Gastroesophageal sphincter (tissue), 4 donors: ENCODE results near the gene GCNT4. TPM values are rescaled to one million over a fixed set of nuclear protein-coding genes. Genes with fewer than 3 reads are reported as not detected.

Experiments used
- ATAC-seq: fragments of 150-250 bp; one replicate; pipeline ENCODE4 v1.9.1; 2016; ENCODE audit warnings: mild to moderate bottlenecking, moderate library complexity
- H3K27ac ChIP-seq, 4 donors: fragments of 200-600 bp; sonication (generic) in 3 of 4; 1 replicate in 3 of 4; 2 replicates in 1 of 4; pipeline ENCODE4 v1.5.1; 2016 to 2019
- H3K27me3 ChIP-seq: fragments of 200-600 bp; sonication (generic); one replicate; pipeline ENCODE4 v1.5.1; 2019
- H3K36me3 ChIP-seq, 2 donors: fragments of 200-600 bp; sonication (generic); one replicate each; pipeline ENCODE4 v1.5.1; 2019; ENCODE audit warnings: control low read depth in 1 of 2
- H3K4me1 ChIP-seq, 3 donors: fragments of 200-600 bp; sonication (generic); 1 replicate in 2 of 3; 2 replicates in 1 of 3; pipeline ENCODE4 v1.5.1; 2016 to 2019; ENCODE audit warnings: control low read depth in 2 of 3
- H3K4me3 ChIP-seq, 2 donors: fragments of 200-600 bp; sonication (generic); one replicate each; pipeline ENCODE4 v1.5.1; 2019; ENCODE audit warnings: mild to moderate bottlenecking in 1 of 2, moderate library complexity in 1 of 2
- H3K9me3 ChIP-seq, 3 donors: fragments of 200-600 bp; sonication (generic); one replicate each; pipeline ENCODE4 v1.5.1; 2017 to 2019; ENCODE audit warnings: control low read depth in 2 of 3
- EP300 ChIP-seq: sonication (generic); formaldehyde crosslinking; IDR thresholded peaks from one replicate; pipeline ENCODE4 v1.6.1; 2017; ENCODE audit warnings: antibody characterized with exemption, mild to moderate bottlenecking
- POLR2A ChIP-seq, 2 donors: fragments of 450-650 bp; IDR thresholded peaks; one replicate each; pipeline ENCODE4 v1.6.1; 2017; ENCODE audit warnings: antibody characterized with exemption in 2 of 2, mild to moderate bottlenecking in 2 of 2, moderate library complexity in 1 of 2
- POLR2AphosphoS5 ChIP-seq: sonication (generic); formaldehyde crosslinking; IDR thresholded peaks from one replicate; pipeline ENCODE4 v1.6.1; 2017; ENCODE audit warnings: antibody characterized with exemption
- WGBS, 2 donors: methylation state at CpG; one replicate each; pipeline ENCODE4 v1.1.5; 2018; ENCODE audit warnings: low coverage in 1 of 2; 5-methylcytosine and 5-hydroxymethylcytosine counted together
- total RNA-seq, 4 donors: library from RNA; depleted of rRNA; stranded (reverse); fragments of >200 nt; gene quantifications; one replicate each; pipeline ENCODE4 v1.1.0, GENCODE V29; 2016
- TF ChIP-seq, protein P1 (sequence below), 4 experiments: fragments of 200-600 bp in 2 of 4; fragments of 450-650 bp in 2 of 4; sonication (generic) in 1 of 4; IDR thresholded peaks; one replicate each; pipeline ENCODE4 v1.5.1; 2017 to 2019; ENCODE audit warnings: antibody characterized with exemption in 4 of 4, mild to moderate bottlenecking in 2 of 4, moderate library complexity in 2 of 4

The GCNT4 gene
- total RNA-seq, 4 donors from 2014 or later: 4.0 to 14.3 (median 6.0) TPM

DNA sequence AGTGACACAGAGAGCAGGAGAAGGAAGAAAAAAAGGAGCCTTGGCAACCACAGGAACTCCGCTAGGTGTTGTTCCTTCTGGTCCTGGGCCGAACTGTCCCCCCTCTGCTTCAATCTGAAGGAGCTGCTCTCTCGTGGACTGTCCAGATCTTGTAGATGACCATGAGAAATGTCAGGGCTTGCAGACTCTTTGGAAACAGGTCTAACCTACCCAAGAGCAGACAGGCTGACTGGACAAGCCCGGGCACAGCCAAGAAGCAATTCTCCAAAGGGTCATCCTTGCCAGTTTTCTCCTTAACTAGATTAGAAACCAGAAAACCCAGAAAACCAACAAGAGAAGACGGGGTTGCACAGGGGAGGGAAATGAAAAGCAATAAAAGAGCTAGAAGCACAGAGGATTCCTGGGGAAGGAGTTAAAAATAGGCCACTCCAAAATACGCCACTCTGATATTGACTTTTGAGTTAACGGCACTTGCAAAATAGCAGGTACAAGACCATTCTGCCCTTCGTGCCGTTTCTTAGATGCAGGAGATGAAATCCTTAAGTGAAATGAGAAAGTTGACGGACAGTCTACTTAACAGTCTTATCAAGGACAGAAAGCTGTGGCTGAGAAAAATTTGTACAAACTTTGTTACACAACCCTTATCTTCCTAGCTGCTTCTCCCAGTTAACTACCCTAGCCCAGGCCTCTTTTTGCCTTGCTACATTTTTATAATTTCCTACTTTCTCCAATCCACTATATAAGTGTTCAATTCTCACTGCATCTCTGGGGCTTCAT is 5.8 kb downstream of the GCNT4 start:
- Histone ChIP-seq H3K36me3 (peaks cover 0 to 16% of the 10 kb centered on the region in 2 donors), H3K27me3 (no peaks in the 10 kb centered on the region), H3K27ac (no peak overlapping the region), H3K4me3 (no peak overlapping the region), H3K9me3 (no peaks in the 10 kb centered on the region), H3K4me1 (peaks cover 0 to 47% (median 4%) of the 10 kb centered on the region in 3 donors)
- TF ChIP-seq POLR2A (IDR thresholded peaks at IDR 0.05): no peak
- no peak for TF ChIP-seq EP300
- TF ChIP-seq, protein P1, sequence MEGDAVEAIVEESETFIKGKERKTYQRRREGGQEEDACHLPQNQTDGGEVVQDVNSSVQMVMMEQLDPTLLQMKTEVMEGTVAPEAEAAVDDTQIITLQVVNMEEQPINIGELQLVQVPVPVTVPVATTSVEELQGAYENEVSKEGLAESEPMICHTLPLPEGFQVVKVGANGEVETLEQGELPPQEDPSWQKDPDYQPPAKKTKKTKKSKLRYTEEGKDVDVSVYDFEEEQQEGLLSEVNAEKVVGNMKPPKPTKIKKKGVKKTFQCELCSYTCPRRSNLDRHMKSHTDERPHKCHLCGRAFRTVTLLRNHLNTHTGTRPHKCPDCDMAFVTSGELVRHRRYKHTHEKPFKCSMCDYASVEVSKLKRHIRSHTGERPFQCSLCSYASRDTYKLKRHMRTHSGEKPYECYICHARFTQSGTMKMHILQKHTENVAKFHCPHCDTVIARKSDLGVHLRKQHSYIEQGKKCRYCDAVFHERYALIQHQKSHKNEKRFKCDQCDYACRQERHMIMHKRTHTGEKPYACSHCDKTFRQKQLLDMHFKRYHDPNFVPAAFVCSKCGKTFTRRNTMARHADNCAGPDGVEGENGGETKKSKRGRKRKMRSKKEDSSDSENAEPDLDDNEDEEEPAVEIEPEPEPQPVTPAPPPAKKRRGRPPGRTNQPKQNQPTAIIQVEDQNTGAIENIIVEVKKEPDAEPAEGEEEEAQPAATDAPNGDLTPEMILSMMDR (IDR thresholded peaks at IDR 0.05): no peak
- TF ChIP-seq POLR2AphosphoS5: no peak
- no peak for ATAC-seq
- WGBS, 2 donors: 76 to 91% methylated on average over 7 to 9 of the region's 10 CpGs

DNA sequence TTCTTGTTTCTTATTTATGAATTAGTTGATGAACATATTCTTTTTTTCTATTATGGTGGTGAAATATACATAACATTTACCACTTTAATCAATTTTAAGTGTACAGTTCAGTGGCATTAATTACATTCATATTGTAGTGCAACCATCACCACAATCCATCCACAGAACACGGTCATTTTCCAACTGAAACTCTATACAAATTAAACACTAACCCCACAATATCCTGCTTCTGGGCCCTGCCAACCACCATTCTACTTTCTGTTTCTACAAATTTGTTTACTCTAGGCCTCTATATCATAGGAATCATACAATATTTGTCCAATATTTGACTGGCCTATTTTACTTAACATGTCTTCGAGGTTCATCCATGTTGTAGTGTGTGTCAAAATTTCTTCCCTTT is 7.3 kb downstream of the GCNT4 start:
- Histone ChIP-seq H3K4me1 (peaks cover 0 to 32% (median 0%) of the 10 kb centered on the region in 3 donors), H3K4me3 (no peak overlapping the region), H3K27ac (no peak overlapping the region), H3K27me3 (no peaks in the 10 kb centered on the region), H3K36me3 (peaks cover 0 to 23% of the 10 kb centered on the region in 2 donors), H3K9me3 (no peaks in the 10 kb centered on the region)
- TF ChIP-seq POLR2A (IDR thresholded peaks at IDR 0.05) (no peak), EP300 (no peak), POLR2AphosphoS5 (no peak)
- TF ChIP-seq, protein P1 (IDR thresholded peaks at IDR 0.05): no peak
- no peak for ATAC-seq
- WGBS, 2 donors: 95 to 100% methylated on average over 2 of the region's 2 CpGs

DNA sequence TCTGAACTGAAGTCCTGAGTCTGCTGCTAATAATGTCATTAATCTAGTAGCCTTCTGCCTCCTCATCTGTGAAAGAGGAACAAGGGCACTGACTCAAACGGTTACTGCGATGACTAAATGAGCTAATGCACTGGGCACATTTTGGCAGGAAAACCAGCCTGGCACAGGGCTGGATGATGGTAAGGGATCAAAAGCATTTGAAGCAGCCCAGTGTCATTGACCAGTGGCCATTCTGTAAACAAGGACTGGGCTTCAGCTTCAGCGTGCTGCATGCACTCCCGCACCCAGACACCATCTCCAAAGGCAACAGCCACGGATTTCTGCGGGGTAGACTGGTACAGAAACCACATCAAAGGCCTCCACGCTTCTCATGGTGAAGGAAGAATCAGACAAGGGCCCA is 8.0 kb downstream of the GCNT4 start:
- H3K27ac ChIP-seq: no peak overlapping the region
- peaks cover 0 to 26% (median 0%) of the 10 kb centered on the region in 3 donors for H3K4me1 ChIP-seq
- ATAC-seq: no peak
- 64 to 66% methylated on average over 7 of the region's 7 CpGs for WGBS, 2 donors
- H3K36me3 ChIP-seq: peaks cover 0 to 23% of the 10 kb centered on the region in 2 donors
- H3K27me3 ChIP-seq: no peaks in the 10 kb centered on the region
- no peak overlapping the region for H3K4me3 ChIP-seq
- no peak for TF ChIP-seq EP300
- no peak for TF ChIP-seq POLR2A (IDR thresholded peaks at IDR 0.05)
- no peak for TF ChIP-seq POLR2AphosphoS5
- TF ChIP-seq, protein P1 (IDR thresholded peaks at IDR 0.05): no peak
- no peaks in the 10 kb centered on the region for H3K9me3 ChIP-seq

DNA sequence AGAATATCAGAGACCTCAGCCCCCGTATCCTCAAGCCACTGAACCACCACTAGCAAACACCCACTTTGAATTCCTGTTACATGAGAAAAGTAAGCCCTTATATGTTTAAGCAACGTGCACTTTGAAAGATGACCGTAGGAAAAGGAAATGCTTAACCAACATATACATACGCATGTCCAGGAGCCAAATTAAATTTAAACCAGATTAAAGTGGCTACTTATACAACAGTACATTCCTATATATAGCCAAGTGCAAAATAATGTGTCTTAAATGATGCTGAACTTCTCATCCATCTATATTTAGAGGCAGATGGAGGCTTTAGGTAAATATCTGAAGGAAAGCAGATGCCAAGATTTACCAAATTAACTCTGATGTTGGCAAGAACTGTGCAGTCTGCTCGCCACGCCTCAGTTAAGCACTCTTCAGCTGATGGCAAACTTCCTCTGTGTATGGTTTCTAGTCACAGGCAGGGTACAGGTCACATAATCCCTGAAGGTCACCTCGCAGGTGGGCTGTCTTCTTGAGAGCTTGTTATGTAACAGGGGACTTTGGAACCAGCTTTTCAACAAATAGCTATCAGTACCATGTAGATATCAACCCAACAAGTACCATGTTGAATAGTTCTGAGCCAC is 8.6 kb downstream of the GCNT4 start:
- H3K27ac ChIP-seq: no peak overlapping the region
- H3K27me3 ChIP-seq: no peaks in the 10 kb centered on the region
- H3K4me3 ChIP-seq: no peak overlapping the region
- no peaks in the 10 kb centered on the region for H3K9me3 ChIP-seq
- 59 to 78% methylated on average over 4 to 6 of the region's 7 CpGs for WGBS, 2 donors
- no peak for ATAC-seq
- peaks cover 0 to 23% of the 10 kb centered on the region in 2 donors for H3K36me3 ChIP-seq
- peaks cover 0 to 19% (median 0%) of the 10 kb centered on the region in 3 donors for H3K4me1 ChIP-seq
- no peak for TF ChIP-seq POLR2AphosphoS5
- TF ChIP-seq, protein P1 (IDR thresholded peaks at IDR 0.05): no peak
- TF ChIP-seq POLR2A (IDR thresholded peaks at IDR 0.05): no peak
- no peak for TF ChIP-seq EP300
